SH-SY5Y (cell line): ENCODE measurements around the gene LTBP1.

Source experiments
- GATA2 ChIP-seq: IDR thresholded peaks from 2 replicates; pipeline ENCODE4 v1.6.1; 2011; ENCODE audit warnings: mild to moderate bottlenecking, low read depth, low read length
- GATA3 ChIP-seq: IDR thresholded peaks from 2 replicates; pipeline ENCODE4 v1.6.1; 2011; ENCODE audit warnings: low read depth, mild to moderate bottlenecking, low read length, moderate library complexity

- TF ChIP-seq GATA2 = no peak
- TF ChIP-seq GATA3 = no peak
Measured at GRCh38 chr2:32910883-32911598, 35.7 kb upstream of the LTBP1 start.
